ENCODE measurements around the gene PLVAP.

Gene PLVAP

DNA sequence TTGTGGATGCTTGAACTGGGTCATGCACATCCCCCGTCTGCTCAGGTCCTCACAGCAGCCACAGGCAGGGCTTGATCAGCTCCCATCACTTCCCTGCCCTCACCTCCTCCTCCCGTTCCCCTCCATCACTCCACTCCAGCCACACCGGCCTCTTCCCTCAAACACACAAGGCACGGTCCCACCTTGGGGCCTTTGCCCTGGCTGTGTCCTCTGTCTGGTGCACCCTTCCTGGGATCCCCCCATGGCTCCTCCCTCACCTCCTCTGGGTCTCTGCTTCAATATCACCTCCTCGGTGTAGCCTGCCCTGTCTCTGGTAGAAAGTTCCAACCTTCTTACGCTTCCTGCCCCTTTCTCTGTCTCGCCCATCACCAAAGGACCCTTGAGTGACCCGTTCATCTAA lies 23.8 kb downstream of the PLVAP start:
- DNase-seq = no peak

DNA sequence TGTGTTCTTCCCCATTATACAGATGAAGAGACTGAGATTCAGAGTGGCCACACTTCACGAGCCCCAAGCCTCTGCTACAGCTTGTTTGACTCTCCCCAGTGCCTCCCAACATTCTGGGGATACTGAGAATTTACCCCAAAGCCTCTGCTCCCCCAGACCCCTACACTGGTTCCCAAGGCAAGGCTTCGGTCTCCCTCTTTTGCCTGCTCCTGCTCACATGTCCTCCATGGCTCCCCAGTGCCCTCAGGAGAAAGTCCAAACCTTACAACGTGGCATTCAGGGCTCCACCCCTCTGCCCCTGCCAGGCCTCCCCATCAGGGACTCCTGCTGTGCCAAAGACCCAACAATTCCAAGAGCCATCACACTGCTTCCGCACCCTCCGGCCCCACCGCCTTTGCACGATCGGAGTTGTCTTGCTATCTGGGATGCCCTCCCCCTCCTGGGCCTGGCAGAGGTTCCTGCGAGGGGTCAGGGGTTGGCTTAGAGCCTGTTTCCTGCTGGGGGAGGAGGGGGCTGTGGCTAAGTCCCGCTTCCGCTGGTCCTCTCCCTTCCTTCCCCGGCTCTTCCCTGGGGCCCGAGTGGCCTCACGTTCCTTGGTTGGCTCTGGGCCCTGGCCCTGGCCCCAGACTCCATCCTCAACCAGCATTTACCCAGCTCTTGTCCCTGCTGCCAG lies 24.4 kb downstream of the PLVAP start:
- DNase-seq = no peak

DNA sequence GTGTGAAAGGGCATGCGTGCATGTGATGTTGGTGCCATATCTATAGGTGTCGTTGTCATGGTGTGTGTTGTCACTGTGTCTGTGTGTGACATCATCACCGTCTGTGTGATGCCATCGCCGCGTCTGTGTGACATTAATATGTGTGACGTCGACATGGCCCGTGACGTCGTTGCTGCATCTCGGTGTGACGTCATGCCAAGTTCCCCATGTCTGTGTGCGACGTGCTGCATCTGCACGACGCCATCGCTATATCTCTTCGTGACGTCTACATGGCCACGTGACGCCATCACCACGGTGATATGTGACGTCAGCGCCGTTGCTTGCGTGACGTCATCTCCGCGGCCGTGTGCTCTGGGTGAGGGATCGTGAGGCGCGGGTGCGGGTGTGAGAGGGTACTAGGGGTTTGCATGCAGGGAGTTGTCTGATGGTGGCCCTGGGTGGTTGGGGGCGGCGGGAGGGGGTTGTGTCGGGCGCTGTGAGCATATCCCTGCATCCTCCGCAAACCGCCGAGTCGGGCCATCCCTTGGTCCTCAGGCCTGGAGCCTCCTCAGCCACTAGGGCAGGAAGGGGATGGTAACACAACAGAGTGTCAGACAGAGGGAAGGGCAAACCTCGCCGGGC lies 25.2 kb downstream of the PLVAP start:
- no peak for DNase-seq

DNA sequence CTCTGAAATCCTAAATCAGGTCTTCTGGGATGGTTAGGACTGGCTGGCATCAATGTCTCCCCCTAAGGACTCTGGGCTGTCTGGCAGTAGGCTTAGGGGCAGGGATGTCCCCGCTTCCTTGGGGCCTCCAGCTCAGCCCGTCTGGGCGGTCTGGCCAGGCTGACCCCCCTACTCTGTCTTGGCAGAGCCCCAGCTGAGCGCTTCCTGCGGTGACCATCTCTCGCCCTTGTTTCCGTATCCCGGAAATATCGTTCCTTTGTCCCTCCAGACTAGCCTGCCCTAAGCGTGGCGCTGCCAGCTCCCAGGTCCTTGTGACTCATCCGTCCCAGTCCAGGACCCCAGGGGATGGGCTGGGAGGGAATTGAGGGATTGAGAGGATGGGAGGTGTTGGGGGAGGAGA lies 28.4 kb downstream of the PLVAP start:
- no peak for DNase-seq

DNA sequence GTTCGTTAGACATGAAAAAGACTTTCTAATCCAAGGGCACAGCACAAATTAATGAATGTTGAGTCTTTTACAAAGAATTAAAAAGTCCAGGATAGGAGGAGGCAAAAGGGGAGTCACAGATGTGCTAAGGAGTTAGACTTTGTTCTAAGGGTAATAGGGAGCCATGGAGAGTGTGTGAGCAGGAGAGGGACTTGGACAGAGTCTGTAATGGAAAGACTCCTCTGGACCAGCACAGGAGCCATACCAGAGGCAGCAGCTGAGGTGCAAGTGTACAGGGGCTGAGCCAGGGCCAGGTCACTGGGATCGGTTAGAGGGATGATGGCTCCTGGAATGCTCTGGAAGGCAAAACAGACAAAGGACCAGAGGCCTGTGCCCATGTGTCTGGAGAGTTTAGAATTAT lies 29.3 kb downstream of the PLVAP start:
- DNase-seq = no peak

DNA sequence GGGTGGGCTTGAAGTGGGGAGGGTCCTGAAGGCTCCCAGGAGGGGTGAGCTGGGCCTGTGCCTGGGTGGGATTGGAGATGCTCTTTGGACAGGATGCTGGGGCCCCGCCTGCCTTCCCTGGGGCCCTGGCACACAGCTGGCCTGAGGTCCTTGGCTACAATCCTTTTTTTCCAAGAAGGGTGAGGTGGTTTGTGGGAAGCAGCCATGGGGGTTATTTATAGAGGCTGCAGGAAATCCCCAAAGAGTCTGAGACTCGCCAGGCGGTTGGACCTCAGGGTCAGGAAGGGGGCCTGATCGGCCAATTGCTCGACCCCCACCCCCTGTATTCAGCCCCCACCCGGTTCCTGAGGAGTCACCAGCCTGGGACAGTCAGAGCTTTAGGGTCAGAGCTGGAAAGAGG lies 29.8 kb downstream of the PLVAP start:
- DNase-seq = no peak

DNA sequence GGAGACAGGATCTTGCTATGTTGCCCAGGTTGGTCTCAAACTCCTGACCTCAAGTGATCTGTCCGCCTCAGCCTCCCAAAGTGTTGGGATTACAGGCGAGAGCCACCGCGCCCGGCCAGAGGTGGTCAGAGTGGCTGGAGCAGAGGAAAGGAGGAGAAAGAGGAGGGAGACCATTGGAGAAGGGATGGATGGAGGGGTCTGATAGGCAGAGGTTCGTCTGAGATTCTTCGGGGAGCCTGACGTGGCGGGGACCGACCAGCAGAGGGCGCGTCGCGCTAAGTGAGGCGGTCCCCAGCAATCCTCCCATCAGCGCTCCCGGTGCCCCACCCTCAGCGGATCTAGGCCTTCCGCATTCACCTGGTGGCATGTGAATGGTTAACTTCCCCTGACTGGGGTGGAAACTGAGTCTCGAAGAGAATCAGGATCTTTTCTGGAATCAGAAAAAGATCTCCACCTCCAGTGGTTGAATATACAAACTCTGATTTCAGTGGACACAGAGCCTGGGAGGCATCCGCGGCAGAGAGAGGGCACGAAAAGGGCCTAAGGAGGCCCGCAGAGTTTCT lies 31.0 kb downstream of the PLVAP start:
- no peak for DNase-seq

DNA sequence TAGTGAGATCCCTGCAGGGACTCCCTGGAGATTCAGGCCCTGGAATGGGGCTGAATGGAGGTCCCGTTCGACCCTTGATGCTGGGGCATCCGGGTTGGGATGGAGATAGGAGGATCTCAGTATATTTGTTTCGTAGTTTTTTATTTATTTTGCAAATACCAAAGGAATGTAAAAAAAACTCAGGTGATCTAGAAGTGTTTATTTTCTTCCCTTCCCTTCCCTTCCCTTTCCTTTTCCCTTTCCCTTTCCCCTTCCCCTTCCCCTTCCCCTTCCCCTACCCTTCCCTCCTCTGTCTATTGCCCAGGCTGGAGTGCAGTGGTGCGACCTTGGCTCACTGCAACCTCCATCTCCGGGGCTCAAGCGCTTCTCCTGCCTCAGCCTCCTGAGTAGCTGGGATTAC lies 35.3 kb downstream of the PLVAP start:
- no peak for DNase-seq

DNA sequence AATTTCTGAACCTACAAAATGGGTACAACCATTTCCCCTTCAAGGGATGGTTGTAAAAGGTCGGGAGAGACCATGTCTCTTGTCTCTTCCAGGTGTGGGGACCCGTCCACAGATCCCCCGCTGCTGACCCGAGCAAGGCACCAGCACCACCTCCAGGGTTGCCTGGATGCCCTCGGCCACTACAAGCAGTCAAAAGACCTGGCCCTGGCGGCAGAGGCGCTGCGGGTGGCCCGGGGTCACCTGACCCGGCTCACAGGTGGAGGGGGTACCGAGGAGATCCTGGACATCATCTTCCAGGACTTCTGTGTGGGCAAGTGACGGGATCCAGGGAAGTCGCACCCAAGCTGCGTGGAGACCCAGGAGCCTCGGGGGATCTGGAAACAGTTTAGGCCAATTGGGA lies 35.8 kb downstream of the PLVAP start:
- DNase-seq = no peak

DNA sequence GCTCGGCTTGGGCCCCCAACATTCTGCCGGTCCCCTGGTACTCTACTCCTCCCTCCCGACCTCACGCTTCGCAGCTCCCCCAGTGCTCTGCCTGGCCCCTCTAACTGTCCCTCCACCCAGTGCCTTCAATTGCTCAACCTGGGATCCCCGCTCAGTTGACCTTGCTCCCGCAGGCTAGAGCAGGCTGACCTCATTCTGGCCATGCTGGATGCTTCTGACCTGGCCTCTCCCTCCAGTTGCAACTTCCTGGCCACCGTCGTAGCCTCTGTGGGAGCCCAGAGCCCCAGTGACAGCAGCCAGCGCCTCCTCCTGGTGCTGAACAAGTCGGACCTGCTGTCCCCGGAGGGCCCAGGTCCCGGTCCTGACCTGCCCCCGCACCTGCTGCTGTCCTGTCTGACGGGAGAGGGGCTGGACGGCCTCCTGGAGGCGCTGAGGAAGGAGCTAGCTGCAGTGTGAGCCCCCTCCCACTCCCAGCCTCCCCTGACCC lies 36.2 kb downstream of the PLVAP start:
- DNase-seq = no peak

DNA sequence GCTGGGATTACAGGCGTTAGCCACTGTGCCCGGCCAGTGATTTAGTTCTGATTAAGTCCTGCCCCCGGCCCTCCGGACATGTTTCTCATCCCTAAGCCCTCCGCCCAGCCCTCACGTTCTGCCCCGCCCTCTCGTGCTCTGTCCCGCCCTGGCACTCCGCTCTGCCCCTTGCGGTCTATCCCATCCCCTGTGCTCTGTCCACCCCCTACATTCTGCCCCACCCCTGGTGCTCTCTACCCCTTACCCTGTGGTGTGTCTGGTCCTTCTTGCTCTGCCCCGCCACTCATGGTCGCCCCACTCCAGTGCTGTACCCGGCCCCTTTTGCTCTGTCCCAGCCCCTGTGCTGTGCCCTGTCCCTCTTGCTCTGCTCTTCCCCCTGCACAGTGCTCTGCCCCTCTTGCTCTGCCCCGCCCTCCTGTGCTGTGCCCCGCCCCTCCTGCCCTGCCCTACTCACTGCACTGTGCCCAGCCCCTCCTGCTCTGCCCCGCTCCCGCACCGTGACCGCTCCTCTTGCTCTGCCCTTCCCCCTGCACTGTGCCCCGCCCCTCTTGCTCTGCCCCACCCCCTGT lies 36.8 kb downstream of the PLVAP start:
- DNase-seq = no peak

DNA sequence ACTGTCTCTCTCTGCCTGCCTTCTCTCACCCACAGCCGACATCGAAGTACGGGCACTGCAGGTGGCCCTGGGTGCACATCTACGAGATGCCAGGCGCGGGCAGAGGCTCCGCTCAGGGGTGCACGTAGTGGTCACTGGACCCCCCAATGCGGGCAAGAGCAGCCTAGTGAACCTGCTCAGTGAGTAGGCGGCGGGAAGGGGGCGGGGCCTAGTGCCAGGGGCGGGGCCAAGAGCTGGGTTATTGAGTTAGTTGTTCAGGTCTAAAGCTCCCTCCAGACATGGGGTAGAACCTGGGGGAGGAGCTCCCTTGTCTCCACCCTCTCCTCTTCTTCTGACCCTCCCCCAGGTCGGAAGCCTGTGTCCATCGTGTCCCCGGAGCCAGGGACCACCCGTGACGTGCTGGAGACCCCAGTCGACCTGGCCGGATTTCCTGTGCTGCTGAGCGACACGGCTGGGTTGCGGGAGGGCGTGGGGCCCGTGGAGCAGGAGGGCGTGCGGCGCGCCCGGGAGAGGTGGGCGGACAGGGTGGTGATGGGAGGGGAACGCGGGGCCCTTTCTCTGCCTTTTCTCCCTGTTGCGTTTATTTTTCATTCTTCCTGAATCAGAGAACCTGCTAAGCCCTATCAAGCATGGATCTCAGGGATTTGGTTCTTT lies 37.9 kb downstream of the PLVAP start:
- DNase-seq = no peak

DNA sequence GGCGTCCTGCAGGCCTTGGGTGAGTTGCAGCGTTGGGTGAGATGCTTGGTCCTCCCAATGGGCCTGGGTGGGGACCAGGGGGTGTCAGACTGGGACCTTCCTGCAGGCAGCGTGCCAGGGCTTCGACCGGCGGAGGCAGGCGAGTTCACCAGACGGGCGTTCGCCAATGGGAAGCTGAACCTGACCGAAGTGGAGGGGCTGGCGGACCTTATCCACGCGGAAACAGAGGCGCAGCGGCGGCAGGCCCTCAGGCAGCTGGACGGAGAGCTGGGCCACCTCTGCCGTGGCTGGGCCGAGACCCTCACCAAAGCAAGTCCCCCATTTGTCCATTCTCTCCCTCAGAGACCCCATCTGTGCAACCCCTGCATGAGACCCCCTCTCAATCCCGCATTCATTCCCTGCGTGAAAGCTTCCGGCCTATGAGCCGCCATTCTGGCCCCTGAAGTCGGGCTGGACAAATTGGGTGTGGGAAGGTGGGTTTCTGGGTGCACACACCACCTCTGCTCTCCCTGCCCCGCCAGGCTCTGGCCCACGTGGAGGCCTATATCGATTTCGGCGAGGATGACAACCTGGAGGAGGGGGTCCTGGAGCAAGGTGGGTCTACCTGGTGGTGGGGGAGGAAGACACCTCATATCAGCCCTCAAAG lies 38.6 kb downstream of the PLVAP start:
- no peak for DNase-seq

DNA sequence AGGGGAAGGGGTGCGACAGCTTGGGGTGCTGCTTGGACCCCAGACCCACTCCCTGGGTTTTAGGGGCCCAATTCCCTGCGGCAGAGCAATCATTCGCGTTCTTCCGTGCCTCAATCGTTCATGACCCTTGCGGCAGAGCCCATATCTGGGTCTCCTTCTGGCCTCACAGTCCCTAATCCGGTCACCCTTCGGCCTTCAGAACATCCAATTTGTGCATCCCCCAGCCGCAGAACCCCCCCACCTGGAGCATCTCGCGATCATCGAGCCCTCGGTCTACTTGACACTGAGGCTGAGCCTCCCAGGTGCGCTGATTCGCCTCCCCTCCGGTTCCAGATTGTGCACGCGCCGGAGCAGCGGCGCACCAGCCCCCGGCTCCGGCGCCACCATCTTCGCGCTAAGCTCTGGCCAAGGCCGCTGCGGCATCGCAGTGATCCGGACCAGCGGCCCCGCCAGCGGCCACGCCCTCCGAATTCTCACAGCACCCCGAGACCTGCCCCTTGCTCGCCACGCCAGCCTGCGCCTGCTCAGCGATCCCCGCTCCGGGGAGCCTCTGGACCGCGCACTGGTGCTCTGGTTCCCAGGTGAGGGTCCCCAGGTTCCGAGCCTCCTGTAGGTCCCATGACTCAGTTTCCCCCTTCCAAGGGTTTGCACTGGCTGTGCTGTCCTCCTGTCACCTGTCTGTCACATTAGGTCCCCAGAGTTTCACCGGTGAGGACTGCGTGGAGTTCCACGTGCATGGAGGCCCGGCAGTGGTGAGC lies 39.3 kb downstream of the PLVAP start:
- DNase-seq = no peak

DNA sequence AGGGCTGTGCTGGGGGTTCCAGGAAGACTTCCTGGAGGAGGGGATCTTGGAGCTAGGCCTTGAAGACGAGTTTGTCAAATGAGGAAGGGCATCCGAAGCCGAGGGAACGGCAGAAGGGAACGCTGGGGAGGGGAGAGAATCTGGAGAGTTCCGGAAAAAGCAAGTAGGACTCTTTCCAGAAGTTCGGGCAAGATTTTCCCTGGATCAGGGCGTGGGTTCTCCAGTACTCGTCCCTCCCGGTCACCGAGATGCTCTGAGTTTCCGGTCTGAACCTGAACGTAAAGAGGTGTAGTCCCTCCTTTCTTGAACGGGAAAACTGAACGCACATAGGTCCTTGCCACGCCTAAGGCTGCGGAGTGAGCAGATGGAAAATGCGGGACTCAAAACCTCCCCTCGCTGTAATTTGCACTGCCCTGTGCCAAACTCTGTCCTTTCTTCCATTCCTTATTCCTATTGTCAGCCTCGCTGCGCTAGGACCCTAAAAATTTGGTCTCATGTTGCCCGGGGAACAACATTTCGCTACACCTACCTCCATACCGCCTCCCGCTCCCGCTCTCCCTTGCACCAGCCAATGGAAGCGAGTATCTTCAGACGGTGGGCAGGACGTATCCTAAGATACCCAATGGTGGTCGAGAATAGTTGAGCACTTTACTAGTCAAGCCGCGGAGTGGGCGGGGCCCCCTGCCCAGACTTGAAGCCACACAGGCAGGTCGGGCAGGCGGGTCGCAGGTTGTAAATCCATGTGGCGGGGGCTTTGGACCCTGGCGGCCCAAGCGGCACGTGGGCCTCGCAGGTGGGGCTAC lies 40.1 kb downstream of the PLVAP start, which contains the start of gene GTPBP3:
Gene GTPBP3 (plus strand): TSS at position 682 of the 803 bp plus-strand sequence. CDS start 59 bp downstream, at position 741.
- peak; percentile 93 for DNase-seq

DNA sequence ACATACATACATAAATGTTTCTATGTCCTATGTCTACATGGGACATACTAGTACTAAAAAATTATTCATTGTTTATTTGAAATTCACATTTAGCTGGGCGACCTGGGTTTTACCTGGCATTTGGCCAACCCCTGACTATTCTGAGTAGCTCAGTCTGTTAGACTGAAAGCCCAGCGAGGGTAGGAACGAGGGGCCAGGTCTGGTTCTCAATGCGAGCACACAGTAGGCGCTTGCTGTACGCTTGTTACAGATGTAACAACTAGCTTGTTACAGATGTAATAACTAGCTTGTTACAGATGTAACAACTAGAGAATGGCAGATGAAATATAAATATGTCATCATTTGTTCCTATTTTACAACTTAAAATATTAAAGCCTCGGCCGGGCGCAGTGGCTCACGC lies 41.6 kb downstream of the PLVAP start:
- DNase-seq = no peak

DNA sequence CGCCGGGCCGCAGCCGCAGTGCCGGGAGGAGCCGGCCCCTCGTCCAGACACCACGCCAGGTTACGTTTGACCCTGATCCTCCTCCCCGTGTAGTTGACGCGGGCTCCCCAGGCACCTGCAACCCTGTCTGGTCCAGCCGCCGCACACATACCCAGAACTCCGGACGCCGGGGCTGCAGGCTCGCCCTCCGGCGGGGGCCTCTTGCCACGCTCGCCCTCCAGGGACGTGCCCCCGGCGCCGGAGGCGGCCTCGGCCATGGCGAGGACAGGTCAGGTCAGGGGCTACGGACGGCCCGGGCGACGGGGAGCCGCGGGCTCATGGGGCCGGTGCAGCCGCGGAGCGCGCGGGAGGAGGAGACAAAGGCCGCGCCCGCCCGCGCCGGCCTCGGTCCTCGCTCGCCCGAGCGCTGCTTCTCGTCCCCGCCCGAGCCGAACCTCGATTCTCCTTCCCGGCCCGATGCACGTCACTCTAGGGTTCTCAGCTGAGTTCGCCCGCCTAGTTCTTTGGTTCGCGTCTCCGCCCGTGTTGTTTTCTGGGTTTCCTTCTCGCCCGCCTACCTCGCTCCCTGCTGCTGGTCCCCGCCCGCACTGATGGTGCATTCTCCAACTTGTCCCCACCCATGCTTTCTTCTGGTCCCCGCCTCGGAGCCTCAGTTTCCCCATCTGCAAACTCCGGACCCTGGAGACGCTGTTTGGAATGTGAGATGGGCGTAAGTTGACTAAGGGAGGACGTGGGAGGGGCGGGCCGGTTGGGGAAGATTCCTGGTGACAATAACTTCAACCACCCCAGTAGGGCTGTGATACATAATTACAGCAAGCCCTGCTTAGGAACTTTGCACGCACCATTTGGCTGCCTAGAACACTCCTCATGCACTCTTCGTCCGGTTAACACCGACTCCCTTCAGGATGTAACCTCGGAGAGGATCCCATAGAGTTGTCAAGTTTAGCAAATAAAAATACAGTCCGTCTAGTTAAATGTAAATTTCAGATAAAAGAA lies 42.4 kb downstream of the PLVAP start, which contains the start of gene ANO8:
Gene ANO8 (minus strand): TSS at position 442 of the 996 bp plus-strand sequence. CDS start 185 bp downstream, at position 257.
- peak; percentile 58 for DNase-seq

DNA sequence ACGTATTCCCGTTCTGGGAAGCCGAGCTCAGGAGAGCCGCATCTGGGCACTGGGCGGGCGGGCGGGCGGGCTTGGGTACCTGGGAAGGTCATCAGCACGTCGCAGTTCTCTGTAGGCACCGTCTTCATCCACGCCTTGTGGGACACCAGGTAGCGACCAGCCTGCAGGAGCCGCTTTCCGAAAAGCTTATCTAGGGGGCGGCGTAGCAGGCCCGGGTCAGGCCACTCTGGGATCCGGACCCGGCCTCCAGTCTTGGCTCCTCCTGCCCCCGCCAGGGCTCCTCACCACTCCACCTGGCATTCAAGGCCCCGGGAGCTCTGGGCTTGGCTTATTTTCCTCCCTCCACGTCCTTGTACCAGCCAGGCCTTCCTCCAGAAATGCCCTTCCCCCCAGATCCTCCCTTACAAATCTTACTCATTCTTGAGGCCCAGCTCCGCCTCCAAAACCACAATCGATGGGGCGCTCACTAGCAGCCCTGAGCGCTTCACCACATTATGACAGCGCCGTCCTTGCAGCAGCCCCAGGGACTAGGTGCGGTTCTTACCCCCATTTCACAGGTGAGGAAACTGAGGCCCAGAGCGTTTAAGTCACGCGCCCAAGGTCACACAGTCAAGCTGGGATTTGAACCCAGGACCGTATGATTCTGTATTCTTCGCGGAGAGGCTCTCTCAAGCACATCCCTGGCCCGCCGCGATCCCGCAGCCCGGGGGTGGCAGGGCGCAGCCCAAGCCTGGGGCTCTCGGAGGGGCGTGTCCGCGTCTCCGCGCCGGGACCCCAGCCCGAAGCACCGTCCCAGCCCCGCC lies 43.3 kb downstream of the PLVAP start:
- DNase-seq = no peak

Measured in SIG-M5 (cell line).